HFF-Myc (cell line): Measurements from ENCODE around the gene LENG1.
"Not testable (repeated sequence)": the region's sequence is repeated elsewhere in the genome, so short reads cannot be mapped to it uniquely, and the experiment has no call there.

ENCODE experiments used
- DNase-seq: peaks from one replicate; pipeline ENCODE4 v3.0.0-alpha.2; 2011; ENCODE audit warnings: low read depth; ENCODE audit errors: extremely low read depth
- H3K4me3 ChIP-seq: replicated peaks from 2 replicates; pipeline ENCODE4 v1.5.1; 2011; ENCODE audit warnings: low read depth, mild to moderate bottlenecking, control low read depth, low read length
- CTCF ChIP-seq: IDR thresholded peaks from 2 replicates; pipeline ENCODE4 v1.5.1; 2012; ENCODE audit warnings: mild to moderate bottlenecking, low read depth, low read length, control low read depth; ENCODE audit errors: missing control alignments

Gene LENG1

DNA sequence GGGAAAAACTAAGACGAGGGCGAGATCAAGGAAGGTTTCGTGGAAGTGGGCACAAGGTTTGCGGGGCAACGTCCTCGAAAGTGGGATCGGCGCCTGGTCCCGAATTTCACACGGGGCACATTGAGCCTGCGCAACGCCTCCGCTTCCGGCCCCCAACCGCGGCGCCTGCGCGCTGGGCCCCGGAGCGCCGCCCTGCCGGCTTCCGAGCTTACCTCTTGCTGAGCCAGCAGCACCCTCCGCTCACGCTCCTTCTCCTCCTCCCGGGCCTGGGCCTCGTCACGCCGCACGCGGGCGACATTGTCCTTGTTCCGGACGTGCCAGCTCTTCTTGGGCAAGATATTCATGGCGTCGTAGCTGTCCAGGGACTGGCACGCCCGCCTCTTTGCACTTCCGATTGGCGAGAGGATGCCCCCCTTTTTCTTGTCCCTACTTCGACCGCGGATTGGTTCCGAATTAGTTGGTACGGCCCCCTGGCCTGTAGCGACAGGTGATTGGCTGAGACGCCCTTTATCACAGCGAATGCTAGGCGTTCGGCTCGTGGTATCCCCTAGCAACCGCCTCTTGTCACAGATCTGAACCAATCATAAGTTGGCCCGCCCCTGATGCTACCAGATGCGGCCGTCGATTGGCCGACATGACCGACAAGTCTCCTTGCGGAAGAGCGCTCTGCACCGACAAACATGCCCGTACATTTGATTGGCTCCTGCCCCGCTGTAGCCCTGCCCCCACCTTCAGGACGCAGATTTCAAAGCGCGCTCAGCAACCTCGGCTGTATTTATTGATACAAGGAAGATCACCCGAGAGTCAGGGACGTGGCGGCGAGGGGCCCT, at the start of gene LENG1:
Gene LENG1 (minus strand): TSS at position 370 of the 830 bp plus-strand sequence. CDS start 26 bp downstream, at position 344.
- peak; percentile 39 for TF ChIP-seq CTCF
- peak; percentile 99 for DNase-seq
- peak within 1 kb of the TSS; percentile 74 for H3K4me3 ChIP-seq

GRCh38 chr19:54208784-54209057, 49.2 kb upstream of the LENG1 start:
- no peak overlapping the region for H3K4me3 ChIP-seq
- no peak for TF ChIP-seq CTCF
- DNase-seq: no peak

GRCh38 chr19:54207983-54208783, 48.7 kb upstream of the LENG1 start:
- DNase-seq: no peak
- no peak for TF ChIP-seq CTCF
- no peak overlapping the region for H3K4me3 ChIP-seq

DNA sequence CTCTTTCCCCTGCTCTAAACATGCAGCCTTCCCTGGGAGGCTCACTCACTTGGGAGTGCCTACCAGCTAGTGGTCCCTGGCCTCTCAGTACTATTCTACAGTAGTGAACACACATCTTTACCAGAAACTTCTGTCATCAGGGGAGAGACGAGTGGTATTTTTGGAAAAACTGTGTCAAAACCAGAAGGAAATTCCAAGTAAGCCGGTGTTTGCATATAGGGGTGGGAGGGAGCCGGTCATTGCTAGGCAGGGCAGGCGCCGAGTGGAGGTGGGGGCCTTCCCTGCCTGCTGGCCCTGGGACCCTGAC, 48.1 kb upstream of the LENG1 start:
- no peak overlapping the region for H3K4me3 ChIP-seq
- no peak for DNase-seq
- no peak for TF ChIP-seq CTCF

- not testable (repeated sequence) for DNase-seq, H3K4me3 ChIP-seq
Measured at GRCh38 chr19:54207193-54207592, 47.7 kb upstream of the LENG1 start.

DNA sequence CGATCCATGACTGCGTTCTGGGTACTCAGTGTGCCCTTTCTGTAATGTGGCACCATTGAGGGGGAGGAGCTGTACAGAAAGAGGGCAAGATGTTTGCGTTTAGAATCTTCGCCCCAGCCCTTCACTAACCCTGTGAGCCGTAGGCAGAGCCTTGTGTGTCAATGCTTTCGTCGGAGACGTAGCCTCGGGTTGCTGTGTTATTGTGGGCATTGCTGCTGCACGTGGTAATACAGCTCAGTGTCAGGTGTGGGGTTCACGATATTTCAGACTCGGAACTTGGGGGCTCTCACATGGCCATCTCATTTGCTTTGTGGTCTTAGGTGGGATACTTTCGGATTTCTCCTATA, 47.3 kb upstream of the LENG1 start:
- TF ChIP-seq CTCF: no peak
- H3K4me3 ChIP-seq: peak overlapping the region; percentile 23
- DNase-seq: no peak

GRCh38 chr19:54206030-54206830, 46.7 kb upstream of the LENG1 start:
- H3K4me3 ChIP-seq: peak overlapping the region; percentile 97
- DNase-seq: no peak
- no peak for TF ChIP-seq CTCF
